Loucy (cell line): ENCODE measurements around the gene CCDC142.
"Not testable (repeated sequence)": the region's sequence is repeated elsewhere in the genome, so short reads cannot be mapped to it uniquely, and the experiment has no call there.

ENCODE experiments used
- H2AFZ ChIP-seq: fragments of 200-600 bp; sonication (generic); 2 replicates; pipeline ENCODE4 v1.6.0; 2016; ENCODE audit warnings: antibody characterized with exemption, mild to moderate bottlenecking, low read length, moderate library complexity
- H3F3A ChIP-seq: fragments of 200-600 bp; 2 replicates; pipeline ENCODE4 v1.6.0; 2016; ENCODE audit warnings: antibody characterized with exemption, low read depth, mild to moderate bottlenecking
- H3K27me3 ChIP-seq: fragments of 200-600 bp; sonication (generic); 2 replicates; pipeline ENCODE4 v1.6.1; 2014; ENCODE audit warnings: low read length, mild to moderate bottlenecking; ENCODE audit not compliant: insufficient read depth, poor library complexity, severe bottlenecking
- H3K36me3 ChIP-seq: fragments of 200-600 bp; sonication (generic); 2 replicates; pipeline ENCODE4 v1.6.1; 2016; ENCODE audit warnings: low read length; ENCODE audit not compliant: insufficient read depth
- H3K4me1 ChIP-seq: fragments of 200-600 bp; sonication (generic); 2 replicates; pipeline ENCODE4 v1.5.1; 2014; ENCODE audit warnings: low read length, mild to moderate bottlenecking; ENCODE audit not compliant: insufficient read depth, poor library complexity, severe bottlenecking
- H3K4me2 ChIP-seq: fragments of 200-600 bp; sonication (generic); 2 replicates; pipeline ENCODE4 v1.6.0; 2014; ENCODE audit warnings: antibody characterized with exemption, low read length, low read depth, mild to moderate bottlenecking; ENCODE audit not compliant: poor library complexity, severe bottlenecking
- H3K4me3 ChIP-seq: fragments of 200-600 bp; sonication (generic); 2 replicates; pipeline ENCODE4 v1.5.1; 2014; ENCODE audit warnings: low read length, mild to moderate bottlenecking, mixed read lengths; ENCODE audit not compliant: poor library complexity, severe bottlenecking
- H3K79me2 ChIP-seq: fragments of 200-600 bp; sonication (generic); 2 replicates; pipeline ENCODE4 v1.6.1; 2014; ENCODE audit warnings: low read length; ENCODE audit not compliant: insufficient read depth
- H3K9ac ChIP-seq: fragments of 200-600 bp; sonication (generic); 2 replicates; pipeline ENCODE4 v1.6.0; 2014; ENCODE audit warnings: mild to moderate bottlenecking, low read depth, low read length, moderate library complexity; ENCODE audit not compliant: poor library complexity, severe bottlenecking
- H3K9me2 ChIP-seq: fragments of 200-600 bp; sonication (generic); replicated peaks from 2 replicates; pipeline ENCODE4 v1.6.1; 2016; ENCODE audit warnings: low read depth, low read length, mixed read lengths
- H3K9me3 ChIP-seq: fragments of 200-600 bp; sonication (generic); 2 replicates; pipeline ENCODE4 v1.6.1; 2014; ENCODE audit warnings: mild to moderate bottlenecking, antibody characterized with exemption, low read length, low read depth; ENCODE audit not compliant: insufficient read depth
- H4K20me1 ChIP-seq: fragments of 200-600 bp; sonication (generic); 2 replicates; pipeline ENCODE4 v1.6.0; 2014; ENCODE audit warnings: antibody characterized with exemption, low read length, mild to moderate bottlenecking; ENCODE audit not compliant: insufficient read depth, poor library complexity, severe bottlenecking
- CTCF ChIP-seq: fragments of 200-600 bp; sonication (generic); conservative IDR thresholded peaks from 2 replicates; pipeline ENCODE4 v1.5.1; 2014; ENCODE audit warnings: mild to moderate bottlenecking, antibody characterized with exemption, low read length
- EZH2phosphoT487 ChIP-seq: fragments of 200-600 bp; IDR thresholded peaks from 2 replicates; pipeline ENCODE4 v1.6.1; 2018; ENCODE audit warnings: antibody characterized with exemption, mild to moderate bottlenecking, moderate library complexity, borderline replicate concordance

Gene CCDC142

GRCh38 chr2:74448771-74449170 lies 34.0 kb downstream of the CCDC142 start:
- Histone ChIP-seq H3K9ac (no peak overlapping the region), H3K9me2 (no peaks in the 10 kb centered on the region), H3K4me1 (peaks cover 11% of the 10 kb centered on the region), H3K9me3 (no peaks in the 10 kb centered on the region), H4K20me1 (no peaks in the 10 kb centered on the region), H3K4me3 (no peak overlapping the region), H3F3A (no peaks in the 10 kb centered on the region), H3K27me3 (no peaks in the 10 kb centered on the region), H2AFZ (no peak overlapping the region), H3K4me2 (no peak overlapping the region), H3K79me2 (no peaks in the 10 kb centered on the region), H3K36me3 (no peaks in the 10 kb centered on the region)
- TF ChIP-seq EZH2phosphoT487 (no peak), CTCF (no peak)

GRCh38 chr2:74447230-74447999 lies 35.4 kb downstream of the CCDC142 start:
- Histone ChIP-seq H3K4me1 (peaks cover 4% of the 10 kb centered on the region), H3K9me2 (no peaks in the 10 kb centered on the region), H3K79me2 (no peaks in the 10 kb centered on the region), H3K4me2 (no peak overlapping the region), H3K9ac (no peak overlapping the region), H3K36me3 (no peaks in the 10 kb centered on the region), H3K9me3 (no peaks in the 10 kb centered on the region), H2AFZ (no peak overlapping the region), H3K4me3 (no peak overlapping the region), H3F3A (no peaks in the 10 kb centered on the region), H3K27me3 (no peaks in the 10 kb centered on the region), H4K20me1 (no peaks in the 10 kb centered on the region)
- TF ChIP-seq CTCF = no peak
- TF ChIP-seq EZH2phosphoT487 = no peak

DNA sequence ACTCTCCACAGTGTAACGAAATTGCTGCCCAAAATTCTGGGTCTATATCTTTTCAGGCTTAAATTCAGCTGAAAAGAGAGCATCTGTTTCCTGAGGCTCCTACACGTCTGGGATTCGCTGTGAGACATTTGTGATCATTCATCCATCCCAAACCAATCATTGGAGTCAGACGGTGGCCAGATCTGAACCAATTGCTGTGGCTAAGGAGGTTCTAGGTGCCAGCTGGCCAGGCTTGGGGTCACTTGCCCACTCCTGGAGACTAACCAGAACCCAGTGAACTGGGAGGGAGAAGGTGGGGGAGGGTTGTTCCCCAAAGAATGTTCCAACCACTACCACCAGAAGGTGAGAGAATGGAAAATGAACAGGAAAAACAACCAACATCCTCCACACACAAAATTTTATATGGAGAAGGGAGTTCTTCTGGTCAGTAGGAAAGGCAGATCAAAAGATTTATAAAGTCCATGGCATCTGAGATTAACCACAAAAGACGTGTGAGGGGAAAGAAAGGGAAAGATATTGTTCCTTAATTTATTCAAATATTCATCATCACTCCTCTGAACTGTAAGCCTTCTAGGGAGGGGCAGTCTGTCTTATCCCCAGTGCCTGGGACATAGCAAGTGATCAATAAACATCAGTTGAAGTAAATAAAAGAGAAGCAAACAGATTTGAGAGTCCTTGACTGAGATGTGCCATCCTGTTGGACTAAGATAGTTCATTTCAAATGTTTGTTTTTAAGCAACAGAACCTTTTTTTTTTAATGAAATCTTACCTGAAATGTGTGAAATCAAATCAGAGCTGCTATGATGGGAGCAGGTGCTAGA lies 38.1 kb downstream of the CCDC142 start:
- no peak overlapping the region for H2AFZ ChIP-seq

DNA sequence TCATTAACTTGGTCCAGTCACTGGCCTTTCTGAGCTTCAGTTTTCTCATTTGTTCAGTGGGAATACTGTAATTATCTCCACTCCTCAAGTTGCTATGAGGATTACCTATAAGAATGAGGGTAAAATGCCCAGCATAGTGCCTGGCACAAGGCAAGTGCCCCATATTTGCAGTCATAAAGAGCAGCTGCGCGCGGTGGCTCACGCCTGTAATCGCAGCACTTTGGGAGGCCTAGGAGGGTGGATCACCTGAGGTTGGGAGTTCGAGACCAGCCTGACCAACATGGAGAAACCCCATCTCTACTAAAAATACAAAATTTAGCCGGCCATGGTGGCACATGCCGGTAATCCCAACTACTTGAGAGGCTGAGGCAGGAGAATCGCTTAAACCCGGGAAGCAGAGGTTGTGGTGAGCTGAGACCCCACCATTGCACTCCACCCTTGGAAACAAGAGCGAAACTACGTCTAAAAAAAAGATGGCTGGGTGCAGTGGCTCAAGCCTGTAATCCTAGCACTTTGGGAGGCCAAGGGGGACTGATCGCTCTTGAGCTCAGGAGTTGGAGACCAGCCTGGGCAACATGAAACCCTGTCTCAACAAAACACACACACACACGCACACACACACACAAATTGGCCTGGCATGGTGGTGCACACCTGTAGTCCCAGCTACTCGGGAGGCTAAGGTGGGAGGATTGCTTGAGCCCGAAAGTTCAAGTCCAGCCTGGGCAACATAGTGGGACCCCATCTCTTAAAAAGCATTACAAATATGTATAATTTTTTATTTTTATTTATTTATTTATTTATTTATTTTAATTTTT lies 40.1 kb downstream of the CCDC142 start:
- H3K79me2 ChIP-seq = peaks cover 24% of the 10 kb centered on the region; the same call in 1 of the 2 replicates
- not testable (repeated sequence) for H3K4me3 ChIP-seq, H3K9ac ChIP-seq, H4K20me1 ChIP-seq, H3K27me3 ChIP-seq, H3K4me2 ChIP-seq, H3F3A ChIP-seq, H3K9me3 ChIP-seq, H3K36me3 ChIP-seq, H3K9me2 ChIP-seq, H2AFZ ChIP-seq
- peaks cover 30% of the 10 kb centered on the region for H3K4me1 ChIP-seq

More for the DNA sequence above, 38.1 kb downstream of the CCDC142 start:
- Histone ChIP-seq H4K20me1 (no peaks in the 10 kb centered on the region), H3K9me3 (no peaks in the 10 kb centered on the region), H3K36me3 (no peaks in the 10 kb centered on the region), H3K9me2 (no peaks in the 10 kb centered on the region), H3K79me2 (peaks cover 4% of the 10 kb centered on the region; the same call in 1 of the 2 replicates), H3F3A (no peaks in the 10 kb centered on the region), H3K4me2 (no peak overlapping the region), H3K4me1 (peaks cover 10% of the 10 kb centered on the region), H3K4me3 (no peak overlapping the region), H3K9ac (no peak overlapping the region), H3K27me3 (no peaks in the 10 kb centered on the region)
- TF ChIP-seq EZH2phosphoT487 (no peak), CTCF (no peak)
